Epithelial cell of esophagus (primary cell): Measurements from ENCODE around the gene EML2.

Experiments
- DNase-seq: peaks from one replicate; pipeline ENCODE4 v3.0.0; 2010; ENCODE audit warnings: low read depth
- H3K4me3 ChIP-seq: 2 replicates; pipeline ENCODE4 v1.5.1; 2011; ENCODE audit warnings: mild to moderate bottlenecking, low read length, control low read depth
- TF ChIP-seq, protein P1 (sequence below): IDR thresholded peaks from 2 replicates; pipeline ENCODE4 v1.5.1; 2011; ENCODE audit warnings: low read depth, mild to moderate bottlenecking, low read length, control low read depth, inconsistent platforms; ENCODE audit not compliant: insufficient read depth; ENCODE audit errors: missing control alignments

Gene EML2

DNA sequence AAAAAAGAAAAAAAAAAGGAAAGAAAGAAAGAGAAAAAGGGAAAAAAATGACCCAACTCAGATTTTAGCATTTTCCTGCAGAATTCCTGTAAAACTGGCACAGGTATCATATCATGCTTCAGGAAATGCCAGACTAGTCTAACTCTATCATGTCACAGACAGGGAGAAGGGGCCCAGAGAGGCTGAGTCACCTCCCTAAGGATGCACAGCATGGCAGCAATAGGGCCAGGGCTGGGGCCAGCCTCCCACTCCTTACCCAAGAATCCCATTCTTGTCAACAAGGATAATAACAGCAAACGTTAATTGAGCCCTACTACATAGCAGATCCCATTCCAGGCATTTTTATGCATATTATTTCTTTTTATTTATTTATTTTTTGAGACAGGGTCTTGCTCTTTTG lies 45.7 kb downstream of the EML2 start:
- DNase-seq, result no peak
- TF ChIP-seq, protein P1, sequence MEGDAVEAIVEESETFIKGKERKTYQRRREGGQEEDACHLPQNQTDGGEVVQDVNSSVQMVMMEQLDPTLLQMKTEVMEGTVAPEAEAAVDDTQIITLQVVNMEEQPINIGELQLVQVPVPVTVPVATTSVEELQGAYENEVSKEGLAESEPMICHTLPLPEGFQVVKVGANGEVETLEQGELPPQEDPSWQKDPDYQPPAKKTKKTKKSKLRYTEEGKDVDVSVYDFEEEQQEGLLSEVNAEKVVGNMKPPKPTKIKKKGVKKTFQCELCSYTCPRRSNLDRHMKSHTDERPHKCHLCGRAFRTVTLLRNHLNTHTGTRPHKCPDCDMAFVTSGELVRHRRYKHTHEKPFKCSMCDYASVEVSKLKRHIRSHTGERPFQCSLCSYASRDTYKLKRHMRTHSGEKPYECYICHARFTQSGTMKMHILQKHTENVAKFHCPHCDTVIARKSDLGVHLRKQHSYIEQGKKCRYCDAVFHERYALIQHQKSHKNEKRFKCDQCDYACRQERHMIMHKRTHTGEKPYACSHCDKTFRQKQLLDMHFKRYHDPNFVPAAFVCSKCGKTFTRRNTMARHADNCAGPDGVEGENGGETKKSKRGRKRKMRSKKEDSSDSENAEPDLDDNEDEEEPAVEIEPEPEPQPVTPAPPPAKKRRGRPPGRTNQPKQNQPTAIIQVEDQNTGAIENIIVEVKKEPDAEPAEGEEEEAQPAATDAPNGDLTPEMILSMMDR, result no peak
- no peak overlapping the region for H3K4me3 ChIP-seq

DNA sequence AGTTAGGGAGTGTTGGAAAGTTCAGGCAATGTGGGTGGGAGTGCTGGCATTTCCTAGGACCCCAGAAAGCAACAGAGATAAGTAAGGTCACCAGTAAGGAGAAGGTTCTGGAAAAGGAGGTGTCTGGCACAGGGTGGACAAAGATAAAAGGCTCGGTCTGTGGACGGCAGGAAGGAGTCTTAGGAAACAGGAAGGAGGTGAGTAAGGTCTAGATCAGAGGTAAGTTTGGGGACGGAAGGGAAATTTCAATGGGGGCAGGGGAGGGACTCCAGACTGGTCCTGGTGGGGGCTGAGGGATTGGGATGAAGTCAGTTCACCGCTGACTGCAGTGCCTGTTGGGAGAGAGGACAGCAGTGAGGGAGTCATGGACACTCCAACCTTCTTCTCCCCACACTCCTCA lies 46.8 kb downstream of the EML2 start:
- no peak for DNase-seq
- TF ChIP-seq, protein P1, result no peak
- no peak overlapping the region for H3K4me3 ChIP-seq

DNA sequence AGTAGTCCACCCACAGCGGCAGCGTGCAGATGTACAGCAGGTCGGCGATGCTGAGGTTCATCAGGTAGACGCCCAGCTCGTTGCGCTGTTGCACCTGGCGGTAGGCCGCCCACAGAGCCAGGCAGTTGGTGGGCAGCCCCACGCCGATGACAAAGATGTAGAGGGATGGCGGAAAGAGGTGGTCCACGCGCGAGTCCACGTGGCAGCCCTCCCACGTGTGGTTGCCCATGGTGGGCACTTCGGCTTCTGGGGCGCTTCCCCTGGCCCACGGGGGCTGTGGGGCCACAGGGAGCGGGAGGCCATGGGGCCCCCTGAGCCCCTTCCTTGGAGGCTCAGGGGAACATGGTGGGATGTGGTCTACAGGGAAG lies 47.6 kb downstream of the EML2 start:
- DNase-seq, result no peak
- no peak overlapping the region for H3K4me3 ChIP-seq
- TF ChIP-seq, protein P1, result no peak

DNA sequence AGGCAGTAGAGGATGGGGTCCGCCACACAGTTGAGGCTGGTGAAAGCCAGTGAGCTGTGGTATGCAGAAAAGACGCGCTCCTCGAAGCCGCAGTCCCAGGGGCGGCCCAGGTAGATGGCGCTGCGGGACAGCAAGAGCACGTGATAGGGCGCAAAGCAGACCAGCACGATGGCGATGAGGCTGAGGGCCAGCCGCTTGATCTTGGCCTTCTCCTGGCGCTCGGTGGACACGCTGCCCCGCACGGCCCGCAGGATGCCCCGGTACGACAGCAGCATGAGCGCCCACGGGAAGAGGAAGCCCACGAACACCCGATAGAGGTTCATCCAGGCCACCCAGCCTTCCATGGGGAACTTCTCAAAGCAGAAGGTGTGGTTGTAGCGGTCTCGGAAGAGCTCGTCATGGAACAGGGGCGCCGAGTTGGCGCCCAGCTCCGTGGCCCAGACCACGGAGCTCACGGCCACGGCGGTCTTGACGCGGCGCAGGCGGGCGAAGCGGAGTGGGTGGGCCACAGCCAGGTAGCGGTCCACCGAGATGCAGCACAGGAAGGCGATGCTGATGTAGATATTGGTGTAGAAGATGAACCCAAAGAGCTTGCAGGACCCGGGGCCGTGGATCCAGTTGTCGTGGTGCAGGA lies 48.1 kb downstream of the EML2 start:
- peak; percentile 70 for DNase-seq
- TF ChIP-seq, protein P1, result peak; percentile 68
- no peak overlapping the region for H3K4me3 ChIP-seq

DNA sequence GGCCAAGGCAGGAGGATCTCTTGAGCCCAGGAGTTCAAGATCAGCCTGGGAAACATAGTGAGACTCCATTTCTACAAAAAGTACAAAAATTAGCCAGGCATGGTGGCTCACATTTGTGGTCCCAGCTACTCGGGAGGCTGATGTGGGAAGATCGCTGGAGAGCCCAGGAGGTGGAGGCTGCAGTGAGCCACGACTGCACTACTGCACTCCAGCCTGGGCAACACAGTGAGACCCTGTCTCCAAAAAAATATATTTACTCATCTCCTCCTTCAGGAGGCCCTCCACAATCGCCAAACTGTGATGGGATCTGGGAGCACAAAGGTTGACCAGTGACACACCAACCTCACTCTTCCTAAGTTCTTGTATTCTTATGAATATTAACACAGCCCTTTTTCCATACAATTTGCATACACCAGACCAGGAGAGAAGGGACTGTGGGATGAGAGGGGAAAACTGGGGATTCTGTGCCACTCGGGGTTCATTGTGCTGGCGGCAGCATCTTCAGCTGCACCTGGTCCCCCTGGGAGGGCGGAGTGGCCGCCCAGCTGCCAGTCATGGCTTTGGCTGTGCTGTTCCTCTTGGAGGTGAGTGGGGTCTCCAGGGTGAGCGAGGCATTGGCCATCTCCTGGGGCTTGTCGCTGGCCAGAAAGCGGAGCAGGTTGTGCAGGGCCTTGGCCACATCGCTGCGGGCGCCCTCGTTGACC lies 48.7 kb downstream of the EML2 start:
- DNase-seq, result no peak
- TF ChIP-seq, protein P1, result no peak
- H3K4me3 ChIP-seq, result no peak overlapping the region

DNA sequence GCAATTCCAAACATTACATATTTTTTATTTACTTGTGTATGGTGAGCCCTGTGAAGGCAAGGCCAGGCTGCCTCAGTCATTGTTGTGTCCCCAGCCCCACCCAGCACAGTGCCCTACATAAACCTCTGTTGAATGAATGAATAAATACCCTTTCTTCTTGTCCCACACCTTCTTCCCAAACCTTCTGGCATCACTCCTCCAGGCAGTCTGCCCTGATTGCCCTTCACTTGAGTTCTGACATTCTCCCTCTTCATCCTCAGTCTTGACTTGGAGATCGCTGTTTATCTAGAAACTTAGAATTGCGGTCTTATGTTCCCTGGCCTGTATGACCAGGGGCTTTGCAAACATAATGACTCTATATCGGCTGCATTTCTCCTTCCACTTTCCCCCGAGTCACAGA lies 49.4 kb downstream of the EML2 start:
- H3K4me3 ChIP-seq, result no peak overlapping the region
- TF ChIP-seq, protein P1, result no peak
- no peak for DNase-seq

DNA sequence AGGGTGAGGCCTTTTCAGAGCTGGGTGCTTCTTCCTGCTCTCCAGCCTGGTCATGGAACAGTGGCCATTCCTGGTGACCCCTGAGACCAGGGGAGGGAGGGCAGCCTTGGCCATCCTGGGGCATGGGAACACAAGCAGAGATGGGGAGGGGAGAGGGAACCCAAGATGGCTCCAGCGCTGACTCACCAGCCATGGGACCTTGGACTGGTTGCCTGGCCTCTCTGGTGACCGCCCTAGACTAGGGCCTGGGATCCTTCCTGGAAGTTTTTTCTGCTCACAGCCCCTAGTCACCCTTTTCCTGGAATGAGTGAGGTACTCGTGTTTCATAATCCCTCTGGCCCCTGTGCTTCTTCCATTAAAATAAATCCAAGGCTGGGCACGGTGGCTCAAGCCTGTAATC lies 51.3 kb downstream of the EML2 start:
- no peak overlapping the region for H3K4me3 ChIP-seq
- no peak for DNase-seq

More for the DNA sequence above, 51.3 kb downstream of the EML2 start:
- TF ChIP-seq, protein P1, result no peak
